Measurements from ENCODE around the gene PRMT9. TPM values are rescaled to one million over a fixed set of nuclear protein-coding genes. Genes with fewer than 3 reads are reported as not detected.

PRMT9 gene
- total and polyA plus RNA-seq, 10 of the 15 experiments (the other 5 are each of a cell fraction or from before 2014, with no cell fraction given) = 4.1 to 11.8 (median 7.6) TPM

DNA sequence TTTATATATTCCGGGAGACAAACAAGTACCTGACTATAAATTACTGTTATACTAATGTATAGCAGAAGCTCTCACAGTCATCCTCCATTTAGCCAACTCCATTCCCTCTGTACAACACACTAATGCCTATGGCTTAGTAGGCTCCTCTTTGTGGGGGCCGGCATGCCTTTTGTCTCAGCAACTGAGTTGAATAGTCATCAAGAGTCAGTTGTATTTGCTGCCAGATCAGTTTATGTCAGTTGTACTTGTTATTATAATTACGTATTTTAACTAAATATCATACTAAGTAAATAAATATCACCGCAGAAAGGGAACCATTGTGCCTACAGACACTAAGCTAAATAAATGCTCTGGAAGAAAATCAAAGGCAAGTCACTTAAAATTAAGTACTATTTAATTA lies 9.9 kb downstream of the PRMT9 start (continued):
- TF ChIP-seq, protein P1, sequence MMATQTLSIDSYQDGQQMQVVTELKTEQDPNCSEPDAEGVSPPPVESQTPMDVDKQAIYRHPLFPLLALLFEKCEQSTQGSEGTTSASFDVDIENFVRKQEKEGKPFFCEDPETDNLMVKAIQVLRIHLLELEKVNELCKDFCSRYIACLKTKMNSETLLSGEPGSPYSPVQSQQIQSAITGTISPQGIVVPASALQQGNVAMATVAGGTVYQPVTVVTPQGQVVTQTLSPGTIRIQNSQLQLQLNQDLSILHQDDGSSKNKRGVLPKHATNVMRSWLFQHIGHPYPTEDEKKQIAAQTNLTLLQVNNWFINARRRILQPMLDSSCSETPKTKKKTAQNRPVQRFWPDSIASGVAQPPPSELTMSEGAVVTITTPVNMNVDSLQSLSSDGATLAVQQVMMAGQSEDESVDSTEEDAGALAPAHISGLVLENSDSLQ (IDR thresholded peaks at IDR 0.05) = no peak
- TF ChIP-seq WRNIP1 (IDR thresholded peaks at IDR 0.05; ENCODE audit: borderline replicate concordance, low read depth, low read length) = no peak
- TF ChIP-seq SUZ12 (IDR thresholded peaks at IDR 0.05; ENCODE audit: unreplicated experiment) = no peak

DNA sequence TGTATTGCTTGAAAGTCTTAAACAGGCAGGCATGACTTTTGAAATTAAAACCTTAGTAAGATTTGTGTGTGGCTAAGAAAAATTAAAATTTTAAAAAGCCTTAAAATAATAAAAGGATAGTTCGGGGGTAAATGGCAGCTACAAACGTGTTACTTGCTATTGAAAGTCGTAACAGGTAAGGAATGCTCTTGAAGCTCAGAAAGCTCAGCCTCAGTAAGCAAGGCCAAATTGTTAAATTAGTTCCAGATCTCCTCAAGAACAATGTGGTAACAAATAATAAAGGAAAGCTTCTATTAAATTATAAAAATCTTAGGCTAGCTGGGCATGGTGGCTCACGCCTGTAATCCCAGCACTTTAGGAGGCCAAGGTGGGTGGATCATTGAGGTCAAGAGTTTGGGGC lies 25.5 kb downstream of the PRMT9 start:
- ATAC-seq = no peak
- intact Hi-C loops (cut with micrococcal nuclease; ENCODE audit: unreplicated experiment) (no loop called here), in situ Hi-C loops (cut with MboI) (no loop called here)
- FAIRE-seq = no peak
- Histone ChIP-seq H2AFZ (ENCODE audit: control insufficient read depth, low read depth, low read length) (no peak overlapping the region), H3K4me1 (ENCODE audit: control insufficient read depth, insufficient read depth, low read length) (no peaks in the 10 kb centered on the region), H3K9me3 (replicated peaks; ENCODE audit: control insufficient read depth, insufficient read depth, low read length) (no peaks in the 10 kb centered on the region), H3K4me3 (no peak overlapping the region), H4K20me1 (ENCODE audit: control insufficient read depth, insufficient read depth) (no peaks in the 10 kb centered on the region), H3K36me3 (ENCODE audit: control insufficient read depth in 2 of 2, insufficient read depth in 2 of 2, low read length in 1 of 2) (peaks cover 0 to 6% of the 10 kb centered on the region in 2 experiments; a peak in 2 of 4 replicates), H3K27ac (ENCODE audit: control insufficient read depth, insufficient read depth) (no peak overlapping the region), H3K79me2 (ENCODE audit: control insufficient read depth, insufficient read depth, low read length) (no peaks in the 10 kb centered on the region), H3K4me2 (ENCODE audit: control insufficient read depth, insufficient read depth) (no peak overlapping the region), H3K9ac (ENCODE audit: control insufficient read depth, insufficient read depth, low read length) (no peak overlapping the region), H3K27me3 (replicated peaks in 1 of 2; ENCODE audit: control insufficient read depth in 2 of 2, insufficient read depth in 2 of 2, low read length in 1 of 2) (no peaks in the 10 kb centered on the region)
- 83% methylated on average over 4 of the region's 4 CpGs for WGBS (ENCODE audit: insufficient coverage, insufficient replicate concordance, low lambda C conversion rate, missing lambda C conversion rate)
- ChIA-PET SMC1A (ENCODE audit: uncharacterized antibody, unreplicated experiment) (interaction anchor here (0.6 kb wide), 1 partner anchor 174 kb away, joined by 3 read pairs; no protein-coding TSS in a partner anchor), POLR2A (no interaction called here), CTCF (interaction anchor here (0.7 to 1.6 kb wide), 2 partner anchors 12 to 208 kb away, joined by 3 to 4 read pairs; no protein-coding TSS in a partner anchor), RAD21 (ENCODE audit: unreplicated experiment) (no interaction called here)
- DNase-seq (ENCODE audit: low read depth, low spot score) = no peak
- BruUV-seq (replicated peaks) = no TSS peak
- TF ChIP-seq NR2F1 (conservative IDR thresholded peaks at IDR 0.05) (no peak), MTA2 (IDR thresholded peaks at IDR 0.05; ENCODE audit: low read depth) (no peak), GATAD2B (conservative IDR thresholded peaks at IDR 0.05; ENCODE audit: low read depth) (no peak), HDAC2 (IDR thresholded peaks at IDR 0.05) (no peak), IKZF2 (IDR thresholded peaks at IDR 0.05) (no peak), TCF12 (IDR thresholded peaks at IDR 0.05; ENCODE audit: low read depth, low read length) (no peak), CBFB (IDR thresholded peaks at IDR 0.05; ENCODE audit: low read depth) (no peak)
- TF ChIP-seq, protein P2, sequence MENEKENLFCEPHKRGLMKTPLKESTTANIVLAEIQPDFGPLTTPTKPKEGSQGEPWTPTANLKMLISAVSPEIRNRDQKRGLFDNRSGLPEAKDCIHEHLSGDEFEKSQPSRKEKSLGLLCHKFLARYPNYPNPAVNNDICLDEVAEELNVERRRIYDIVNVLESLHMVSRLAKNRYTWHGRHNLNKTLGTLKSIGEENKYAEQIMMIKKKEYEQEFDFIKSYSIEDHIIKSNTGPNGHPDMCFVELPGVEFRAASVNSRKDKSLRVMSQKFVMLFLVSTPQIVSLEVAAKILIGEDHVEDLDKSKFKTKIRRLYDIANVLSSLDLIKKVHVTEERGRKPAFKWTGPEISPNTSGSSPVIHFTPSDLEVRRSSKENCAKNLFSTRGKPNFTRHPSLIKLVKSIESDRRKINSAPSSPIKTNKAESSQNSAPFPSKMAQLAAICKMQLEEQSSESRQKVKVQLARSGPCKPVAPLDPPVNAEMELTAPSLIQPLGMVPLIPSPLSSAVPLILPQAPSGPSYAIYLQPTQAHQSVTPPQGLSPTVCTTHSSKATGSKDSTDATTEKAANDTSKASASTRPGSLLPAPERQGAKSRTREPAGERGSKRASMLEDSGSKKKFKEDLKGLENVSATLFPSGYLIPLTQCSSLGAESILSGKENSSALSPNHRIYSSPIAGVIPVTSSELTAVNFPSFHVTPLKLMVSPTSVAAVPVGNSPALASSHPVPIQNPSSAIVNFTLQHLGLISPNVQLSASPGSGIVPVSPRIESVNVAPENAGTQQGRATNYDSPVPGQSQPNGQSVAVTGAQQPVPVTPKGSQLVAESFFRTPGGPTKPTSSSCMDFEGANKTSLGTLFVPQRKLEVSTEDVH (IDR thresholded peaks at IDR 0.05; ENCODE audit: low read depth, partially characterized antibody) = no peak
- TF ChIP-seq, protein P3, sequence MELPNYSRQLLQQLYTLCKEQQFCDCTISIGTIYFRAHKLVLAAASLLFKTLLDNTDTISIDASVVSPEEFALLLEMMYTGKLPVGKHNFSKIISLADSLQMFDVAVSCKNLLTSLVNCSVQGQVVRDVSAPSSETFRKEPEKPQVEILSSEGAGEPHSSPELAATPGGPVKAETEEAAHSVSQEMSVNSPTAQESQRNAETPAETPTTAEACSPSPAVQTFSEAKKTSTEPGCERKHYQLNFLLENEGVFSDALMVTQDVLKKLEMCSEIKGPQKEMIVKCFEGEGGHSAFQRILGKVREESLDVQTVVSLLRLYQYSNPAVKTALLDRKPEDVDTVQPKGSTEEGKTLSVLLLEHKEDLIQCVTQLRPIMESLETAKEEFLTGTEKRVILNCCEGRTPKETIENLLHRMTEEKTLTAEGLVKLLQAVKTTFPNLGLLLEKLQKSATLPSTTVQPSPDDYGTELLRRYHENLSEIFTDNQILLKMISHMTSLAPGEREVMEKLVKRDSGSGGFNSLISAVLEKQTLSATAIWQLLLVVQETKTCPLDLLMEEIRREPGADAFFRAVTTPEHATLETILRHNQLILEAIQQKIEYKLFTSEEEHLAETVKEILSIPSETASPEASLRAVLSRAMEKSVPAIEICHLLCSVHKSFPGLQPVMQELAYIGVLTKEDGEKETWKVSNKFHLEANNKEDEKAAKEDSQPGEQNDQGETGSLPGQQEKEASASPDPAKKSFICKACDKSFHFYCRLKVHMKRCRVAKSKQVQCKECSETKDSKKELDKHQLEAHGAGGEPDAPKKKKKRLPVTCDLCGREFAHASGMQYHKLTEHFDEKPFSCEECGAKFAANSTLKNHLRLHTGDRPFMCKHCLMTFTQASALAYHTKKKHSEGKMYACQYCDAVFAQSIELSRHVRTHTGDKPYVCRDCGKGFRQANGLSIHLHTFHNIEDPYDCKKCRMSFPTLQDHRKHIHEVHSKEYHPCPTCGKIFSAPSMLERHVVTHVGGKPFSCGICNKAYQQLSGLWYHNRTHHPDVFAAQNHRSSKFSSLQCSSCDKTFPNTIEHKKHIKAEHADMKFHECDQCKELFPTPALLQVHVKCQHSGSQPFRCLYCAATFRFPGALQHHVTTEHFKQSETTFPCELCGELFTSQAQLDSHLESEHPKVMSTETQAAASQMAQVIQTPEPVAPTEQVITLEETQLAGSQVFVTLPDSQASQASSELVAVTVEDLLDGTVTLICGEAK (IDR thresholded peaks at IDR 0.05; ENCODE audit: borderline replicate concordance) = no peak
- TF ChIP-seq, protein P4, sequence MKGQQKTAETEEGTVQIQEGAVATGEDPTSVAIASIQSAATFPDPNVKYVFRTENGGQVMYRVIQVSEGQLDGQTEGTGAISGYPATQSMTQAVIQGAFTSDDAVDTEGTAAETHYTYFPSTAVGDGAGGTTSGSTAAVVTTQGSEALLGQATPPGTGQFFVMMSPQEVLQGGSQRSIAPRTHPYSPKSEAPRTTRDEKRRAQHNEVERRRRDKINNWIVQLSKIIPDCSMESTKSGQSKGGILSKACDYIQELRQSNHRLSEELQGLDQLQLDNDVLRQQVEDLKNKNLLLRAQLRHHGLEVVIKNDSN (IDR thresholded peaks at IDR 0.05; ENCODE audit: borderline replicate concordance, extremely low read length, insufficient read depth, low read depth, low read length) = no peak

All from GM12878 (cell line).